ENCODE results near the gene OSBPL9. TPM values are rescaled to one million over a fixed set of nuclear protein-coding genes. Genes with fewer than 3 reads are reported as not detected.

Gene OSBPL9
- total RNA-seq, 1 donor from 2014 or later: 55.8 TPM

GRCh38 chr1:51653127-51653526 lies 36.2 kb downstream of the OSBPL9 start:
- Histone ChIP-seq H3K27me3 (ENCODE audit: low read depth) (no peaks in the 10 kb centered on the region), H3K4me3 (no peak overlapping the region), H3K36me3 (no peaks in the 10 kb centered on the region), H3K9me3 (replicated peaks) (no peaks in the 10 kb centered on the region), H3K27ac (replicated peaks) (peak overlapping the region; percentile 46), H3K4me1 (peaks cover 93% of the 10 kb centered on the region)
- DNase-seq: no peak
- intact Hi-C loops (cut with micrococcal nuclease): no loop called here
- TF ChIP-seq, protein P1, sequence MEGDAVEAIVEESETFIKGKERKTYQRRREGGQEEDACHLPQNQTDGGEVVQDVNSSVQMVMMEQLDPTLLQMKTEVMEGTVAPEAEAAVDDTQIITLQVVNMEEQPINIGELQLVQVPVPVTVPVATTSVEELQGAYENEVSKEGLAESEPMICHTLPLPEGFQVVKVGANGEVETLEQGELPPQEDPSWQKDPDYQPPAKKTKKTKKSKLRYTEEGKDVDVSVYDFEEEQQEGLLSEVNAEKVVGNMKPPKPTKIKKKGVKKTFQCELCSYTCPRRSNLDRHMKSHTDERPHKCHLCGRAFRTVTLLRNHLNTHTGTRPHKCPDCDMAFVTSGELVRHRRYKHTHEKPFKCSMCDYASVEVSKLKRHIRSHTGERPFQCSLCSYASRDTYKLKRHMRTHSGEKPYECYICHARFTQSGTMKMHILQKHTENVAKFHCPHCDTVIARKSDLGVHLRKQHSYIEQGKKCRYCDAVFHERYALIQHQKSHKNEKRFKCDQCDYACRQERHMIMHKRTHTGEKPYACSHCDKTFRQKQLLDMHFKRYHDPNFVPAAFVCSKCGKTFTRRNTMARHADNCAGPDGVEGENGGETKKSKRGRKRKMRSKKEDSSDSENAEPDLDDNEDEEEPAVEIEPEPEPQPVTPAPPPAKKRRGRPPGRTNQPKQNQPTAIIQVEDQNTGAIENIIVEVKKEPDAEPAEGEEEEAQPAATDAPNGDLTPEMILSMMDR (IDR thresholded peaks at IDR 0.05; ENCODE audit: borderline replicate concordance): no peak

- Histone ChIP-seq H3K27ac (replicated peaks) (peak overlapping the region; percentile 46), H3K4me1 (peaks cover 84% of the 10 kb centered on the region), H3K27me3 (ENCODE audit: low read depth) (no peaks in the 10 kb centered on the region), H3K36me3 (no peaks in the 10 kb centered on the region), H3K4me3 (no peak overlapping the region), H3K9me3 (replicated peaks) (no peaks in the 10 kb centered on the region)
- TF ChIP-seq, protein P1 (IDR thresholded peaks at IDR 0.05; ENCODE audit: borderline replicate concordance): no peak
- DNase-seq: no peak
- intact Hi-C loops (cut with micrococcal nuclease): no loop called here
These were observed 37.1 kb downstream of the OSBPL9 start for GRCh38 chr1:51654000-51654399.

- Histone ChIP-seq H3K4me3 (no peak overlapping the region), H3K9me3 (replicated peaks) (no peaks in the 10 kb centered on the region), H3K27me3 (ENCODE audit: low read depth) (no peaks in the 10 kb centered on the region), H3K36me3 (no peaks in the 10 kb centered on the region), H3K27ac (replicated peaks) (no peak overlapping the region), H3K4me1 (peaks cover 82% of the 10 kb centered on the region)
- TF ChIP-seq, protein P1 (IDR thresholded peaks at IDR 0.05; ENCODE audit: borderline replicate concordance): no peak
- intact Hi-C loops (cut with micrococcal nuclease): no loop called here
- DNase-seq: no peak
These were observed 39.5 kb downstream of the OSBPL9 start for GRCh38 chr1:51656374-51656773.

DNA sequence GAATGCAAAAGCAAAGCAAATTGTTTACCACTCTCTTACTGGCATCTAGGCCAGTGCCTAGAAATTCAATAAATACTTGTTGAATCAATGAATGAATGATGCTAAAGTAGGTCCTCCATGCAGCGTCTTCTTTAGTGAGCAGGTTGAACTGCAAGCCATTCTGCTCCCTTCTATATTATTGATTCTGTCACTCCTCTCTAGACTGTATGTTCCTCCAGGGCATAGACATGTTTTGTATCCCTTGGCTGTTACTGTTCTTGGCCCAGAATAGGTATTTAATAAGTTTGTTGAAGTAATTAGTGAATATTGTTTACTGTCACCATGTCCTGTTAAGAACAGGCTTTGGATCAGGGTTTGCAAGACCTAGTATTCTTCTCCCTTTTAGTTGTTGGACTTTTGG lies 43.7 kb downstream of the OSBPL9 start:
- no peaks in the 10 kb centered on the region for H3K36me3 ChIP-seq
- H3K9me3 ChIP-seq (replicated peaks): no peaks in the 10 kb centered on the region
- TF ChIP-seq, protein P1 (IDR thresholded peaks at IDR 0.05; ENCODE audit: borderline replicate concordance): no peak
- intact Hi-C loops (cut with micrococcal nuclease): no loop called here
- H3K4me1 ChIP-seq: peaks cover 80% of the 10 kb centered on the region
- no peaks in the 10 kb centered on the region for H3K27me3 ChIP-seq (ENCODE audit: low read depth)
- DNase-seq: no peak
- peak overlapping the region; percentile 7 for H3K4me3 ChIP-seq
- H3K27ac ChIP-seq (replicated peaks): peak overlapping the region; percentile 66

- H3K36me3 ChIP-seq: no peaks in the 10 kb centered on the region
- TF ChIP-seq, protein P1 (IDR thresholded peaks at IDR 0.05; ENCODE audit: borderline replicate concordance): no peak
- H3K4me1 ChIP-seq: peaks cover 80% of the 10 kb centered on the region
- no peaks in the 10 kb centered on the region for H3K9me3 ChIP-seq (replicated peaks)
- peak overlapping the region; percentile 66 for H3K27ac ChIP-seq (replicated peaks)
- intact Hi-C loops (cut with micrococcal nuclease): no loop called here
- peak overlapping the region; percentile 7 for H3K4me3 ChIP-seq
- no peak for DNase-seq
- no peaks in the 10 kb centered on the region for H3K27me3 ChIP-seq (ENCODE audit: low read depth)
These were observed 44.2 kb downstream of the OSBPL9 start for GRCh38 chr1:51661081-51661518.
